SK-N-SH treated with all-trans-retinoic acid at 6 μM for 48 hours (cell line): Measurements from ENCODE around the gene ZNF283.

Experiments
- ATAC-seq: fragments of 200-7000 bp; cut with Tn5 transposase; 3 replicates; pipeline ENCODE4 v1.9.1; 2020; ENCODE audit warnings: mild to moderate bottlenecking, moderate library complexity
- BACH2 ChIP-seq: fragments of 250-450 bp; sonication (Bioruptor Pico); IDR thresholded peaks from 2 replicates; pipeline ENCODE4 v1.9.0; 2021; ENCODE audit warnings: mild to moderate bottlenecking, borderline replicate concordance
- CSDC2 ChIP-seq: fragments of 250-450 bp; sonication (Bioruptor Pico); IDR thresholded peaks from 2 replicates; pipeline ENCODE4 v1.5.0; 2020; ENCODE audit warnings: mild to moderate bottlenecking, moderate library complexity
- CSRNP3 ChIP-seq: fragments of 250-450 bp; sonication (Bioruptor Pico); IDR thresholded peaks from 2 replicates; pipeline ENCODE4 v1.5.1; 2021; ENCODE audit warnings: mild to moderate bottlenecking, moderate library complexity
- GLIS3 ChIP-seq: fragments of 250-450 bp; sonication (Bioruptor Pico); IDR thresholded peaks from 2 replicates; pipeline ENCODE4 v1.5.0; 2020; ENCODE audit warnings: mild to moderate bottlenecking, moderate library complexity
- ISL1 ChIP-seq: fragments of 250-450 bp; sonication (Bioruptor Pico); IDR thresholded peaks from 2 replicates; pipeline ENCODE4 v2.1.2; 2022; ENCODE audit warnings: mild to moderate bottlenecking, moderate library complexity
- OSR1 ChIP-seq: fragments of 250-450 bp; sonication (Bioruptor Pico); IDR thresholded peaks from 2 replicates; pipeline ENCODE4 v1.8.0; 2022; ENCODE audit warnings: moderate library complexity, mild to moderate bottlenecking, inconsistent platforms
- PATZ1 ChIP-seq: fragments of 250-450 bp; sonication (Bioruptor Pico); IDR thresholded peaks from 2 replicates; pipeline ENCODE4 v1.8.0; 2020; ENCODE audit warnings: mild to moderate bottlenecking, moderate library complexity, borderline replicate concordance
- PPARA ChIP-seq: fragments of 250-450 bp; sonication (Bioruptor Pico); IDR thresholded peaks from 2 replicates; pipeline ENCODE4 v1.5.0; 2020; ENCODE audit warnings: mild to moderate bottlenecking, borderline replicate concordance
- RARB ChIP-seq: fragments of 250-450 bp; sonication (Bioruptor Pico); IDR thresholded peaks from 2 replicates; pipeline ENCODE4 v1.8.0; 2021; ENCODE audit warnings: mild to moderate bottlenecking, moderate library complexity
- SNAI2 ChIP-seq: fragments of 250-450 bp; sonication (Bioruptor Pico); IDR thresholded peaks from 2 replicates; pipeline ENCODE4 v1.5.0; 2020; ENCODE audit warnings: mild to moderate bottlenecking, moderate library complexity
- TCF4 ChIP-seq: fragments of 250-450 bp; sonication (Bioruptor Pico); IDR thresholded peaks from 2 replicates; pipeline ENCODE4 v1.8.0; 2021; ENCODE audit warnings: mild to moderate bottlenecking, moderate library complexity, borderline replicate concordance
- TOX ChIP-seq: fragments of 250-450 bp; sonication (Bioruptor Pico); IDR thresholded peaks from 2 replicates; pipeline ENCODE4 v1.8.0; 2021; ENCODE audit warnings: mild to moderate bottlenecking, moderate library complexity, borderline replicate concordance
- TSHZ2 ChIP-seq: fragments of 250-450 bp; sonication (Bioruptor Pico); IDR thresholded peaks from 2 replicates; pipeline ENCODE4 v1.5.0; 2020; ENCODE audit warnings: mild to moderate bottlenecking, moderate library complexity
- ZC3H10 ChIP-seq: fragments of 250-450 bp; sonication (Bioruptor Pico); IDR thresholded peaks from 2 replicates; pipeline ENCODE4 v1.5.1; 2021; ENCODE audit warnings: mild to moderate bottlenecking, moderate library complexity
- ZFP30 ChIP-seq: fragments of 450-650 bp; formaldehyde crosslinking; IDR thresholded peaks from 2 replicates; pipeline ENCODE4 v1.5.0; 2022; ENCODE audit warnings: mild to moderate bottlenecking, moderate library complexity
- ZNF565 ChIP-seq: fragments of 450-650 bp; formaldehyde crosslinking; conservative IDR thresholded peaks from 2 replicates; pipeline ENCODE4 v1.5.0; 2020; ENCODE audit warnings: low read depth, mild to moderate bottlenecking, moderate library complexity
- ZNF70 ChIP-seq: fragments of 450-650 bp; formaldehyde crosslinking; IDR thresholded peaks from 2 replicates; pipeline ENCODE4 v1.5.0; 2020; ENCODE audit warnings: mild to moderate bottlenecking, moderate library complexity
- ZNF8 ChIP-seq: fragments of 450-650 bp; formaldehyde crosslinking; IDR thresholded peaks from 2 replicates; pipeline ENCODE4 v1.5.0; 2020; ENCODE audit warnings: mild to moderate bottlenecking, moderate library complexity
- TF ChIP-seq, protein P1 (sequence below): fragments of 250-450 bp; sonication (Bioruptor Pico); IDR thresholded peaks from 2 replicates; pipeline ENCODE4 v1.5.1; 2020; ENCODE audit warnings: low read depth, mild to moderate bottlenecking, moderate library complexity
- TF ChIP-seq, protein P2 (sequence below): fragments of 250-450 bp; sonication (Bioruptor Pico); IDR thresholded peaks from 2 replicates; pipeline ENCODE4 v1.8.0; 2021; ENCODE audit warnings: low read depth, mild to moderate bottlenecking, moderate library complexity, borderline replicate concordance

Gene ZNF283

DNA sequence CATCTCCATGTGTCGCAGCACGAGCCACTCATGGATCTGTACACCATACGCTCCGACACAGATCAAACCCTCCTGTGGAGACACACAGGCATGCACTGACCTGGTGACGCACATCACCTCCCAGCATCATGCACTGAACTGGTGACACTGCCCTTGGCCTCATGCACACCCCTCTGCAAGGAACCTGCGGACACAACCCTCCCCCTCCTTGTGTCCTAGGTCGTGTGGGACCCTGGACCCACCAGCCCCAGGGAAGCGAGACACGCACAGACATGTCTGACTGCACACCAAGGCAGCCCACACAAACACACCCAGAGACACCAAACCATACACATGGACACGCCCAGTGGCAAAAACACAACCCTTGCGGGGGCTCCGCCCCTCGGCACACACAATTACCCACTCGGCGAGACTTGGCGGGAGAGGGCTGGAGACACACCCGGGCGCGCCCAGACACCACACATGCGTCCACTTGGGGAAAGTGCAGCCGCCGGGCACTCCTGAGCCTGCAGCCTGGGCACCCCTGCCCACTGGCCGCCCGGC is 44.4 kb upstream of the ZNF283 start:
- no peak for ATAC-seq
- TF ChIP-seq ZNF70 (CRISPR knock-in tag) (no peak), ZFP30 (no peak), OSR1 (CRISPR knock-in tag) (no peak), GLIS3 (CRISPR knock-in tag) (no peak), ISL1 (CRISPR knock-in tag) (no peak), CSDC2 (CRISPR knock-in tag) (no peak), CSRNP3 (no peak), ZNF8 (CRISPR knock-in tag) (no peak), SNAI2 (CRISPR knock-in tag) (no peak), PATZ1 (no peak), ZNF565 (CRISPR knock-in tag) (no peak), ZC3H10 (no peak)
- TF ChIP-seq, protein P1, sequence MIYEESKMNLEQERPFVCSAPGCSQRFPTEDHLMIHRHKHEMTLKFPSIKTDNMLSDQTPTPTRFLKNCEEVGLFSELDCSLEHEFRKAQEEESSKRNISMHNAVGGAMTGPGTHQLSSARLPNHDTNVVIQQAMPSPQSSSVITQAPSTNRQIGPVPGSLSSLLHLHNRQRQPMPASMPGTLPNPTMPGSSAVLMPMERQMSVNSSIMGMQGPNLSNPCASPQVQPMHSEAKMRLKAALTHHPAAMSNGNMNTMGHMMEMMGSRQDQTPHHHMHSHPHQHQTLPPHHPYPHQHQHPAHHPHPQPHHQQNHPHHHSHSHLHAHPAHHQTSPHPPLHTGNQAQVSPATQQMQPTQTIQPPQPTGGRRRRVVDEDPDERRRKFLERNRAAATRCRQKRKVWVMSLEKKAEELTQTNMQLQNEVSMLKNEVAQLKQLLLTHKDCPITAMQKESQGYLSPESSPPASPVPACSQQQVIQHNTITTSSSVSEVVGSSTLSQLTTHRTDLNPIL = no peak

GRCh38 chr19:43783636-43784035 is 43.5 kb upstream of the ZNF283 start:
- no peak for ATAC-seq
- TF ChIP-seq TCF4 (no peak), OSR1 (CRISPR knock-in tag) (no peak), PATZ1 (no peak), RARB (CRISPR knock-in tag) (no peak), PPARA (no peak), TSHZ2 (CRISPR knock-in tag) (no peak), BACH2 (CRISPR knock-in tag) (no peak), TOX (CRISPR knock-in tag) (no peak)
- TF ChIP-seq, protein P2, sequence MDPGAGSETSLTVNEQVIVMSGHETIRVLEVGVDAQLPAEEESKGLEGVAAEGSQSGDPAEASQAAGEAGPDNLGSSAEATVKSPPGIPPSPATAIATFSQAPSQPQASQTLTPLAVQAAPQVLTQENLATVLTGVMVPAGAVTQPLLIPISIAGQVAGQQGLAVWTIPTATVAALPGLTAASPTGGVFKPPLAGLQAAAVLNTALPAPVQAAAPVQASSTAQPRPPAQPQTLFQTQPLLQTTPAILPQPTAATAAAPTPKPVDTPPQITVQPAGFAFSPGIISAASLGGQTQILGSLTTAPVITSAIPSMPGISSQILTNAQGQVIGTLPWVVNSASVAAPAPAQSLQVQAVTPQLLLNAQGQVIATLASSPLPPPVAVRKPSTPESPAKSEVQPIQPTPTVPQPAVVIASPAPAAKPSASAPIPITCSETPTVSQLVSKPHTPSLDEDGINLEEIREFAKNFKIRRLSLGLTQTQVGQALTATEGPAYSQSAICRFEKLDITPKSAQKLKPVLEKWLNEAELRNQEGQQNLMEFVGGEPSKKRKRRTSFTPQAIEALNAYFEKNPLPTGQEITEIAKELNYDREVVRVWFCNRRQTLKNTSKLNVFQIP = no peak
- TF ChIP-seq, protein P1 = no peak
